Ovary (tissue), 9 donors: ENCODE data around the gene ACP6. TPM values are rescaled to one million over a fixed set of nuclear protein-coding genes. Genes with fewer than 3 reads are reported as not detected.

Experiments
- DNase-seq, 5 donors: peaks; one replicate each; pipeline ENCODE4 v3.0.0-alpha.2; 2019 to 2020
- H3K27ac ChIP-seq, 2 donors: fragments of 200-600 bp; one replicate each; pipeline versions ENCODE4 v1.5.1 to v1.8.0; 2019 to 2022
- H3K27me3 ChIP-seq: fragments of 200-600 bp; one replicate; pipeline ENCODE4 v1.8.0; 2022
- H3K36me3 ChIP-seq: fragments of 200-600 bp; sonication (generic); one replicate; pipeline ENCODE4 v1.5.1; 2019
- H3K4me1 ChIP-seq: one replicate; pipeline ENCODE4 v1.8.1; 2013; ENCODE audit warnings: mild to moderate bottlenecking, moderate library complexity; ENCODE audit not compliant: insufficient read depth
- H3K4me3 ChIP-seq: fragments of 200-600 bp; sonication (generic); one replicate; pipeline ENCODE4 v1.5.1; 2017
- H3K9me3 ChIP-seq, 2 donors: fragments of 200-600 bp in 1 of 2; sonication (generic) in 1 of 2; one replicate each; pipeline versions ENCODE4 v1.5.1 to v1.8.1; 2013 to 2019; ENCODE audit warnings: mild to moderate bottlenecking in 1 of 2, moderate library complexity in 1 of 2
- EP300 ChIP-seq: sonication (generic); formaldehyde crosslinking; IDR thresholded peaks from one replicate; pipeline ENCODE4 v1.6.1; 2017; ENCODE audit warnings: antibody characterized with exemption
- POLR2A ChIP-seq: fragments of 450-650 bp; IDR thresholded peaks from one replicate; pipeline ENCODE4 v1.6.1; 2017; ENCODE audit warnings: antibody characterized with exemption, mild to moderate bottlenecking, moderate library complexity
- WGBS, 3 donors: extraction: QIAGEN DNeasy Blood & Tissue Kit in 1 of 3; methylation state at CpG; one replicate each; pipeline versions ENCODE4 v1.1.5 to v1.1.7; 2013 to 2017; 5-methylcytosine and 5-hydroxymethylcytosine counted together
- intact Hi-C, 4 donors: fragments of 100-400 bp; cut with DNase I; formaldehyde crosslinking; loops; one replicate each; pipeline versions ENCODE4 v1.11.0 to v1.15.1; 2022 to 2023
- polyA plus RNA-seq, 2 donors: library from polyadenylated mRNA; stranded (reverse); fragments of 200-250 nt in 1 of 2; fragments of 350-450 nt in 1 of 2; fragmentation: Illumina TruSeq in 1 of 2; extraction: RNeasy Lipid Tissue Mini Kit (QIAGEN cat#74804) in 1 of 2; gene quantifications; one replicate each; pipeline ENCODE4 v1.2.3, GENCODE V29; 2013 to 2014
- total RNA-seq, 7 donors: library from RNA; depleted of rRNA in 2 of 7; stranded (reverse); fragments of >200 nt in 2 of 7; fragmentation: NEBNext Ultra II Directional in 3 of 7; extraction: Animal tissue kit (Norgen Biotek cat#: 25700) in 3 of 7; gene quantifications; one replicate each; pipeline versions ENCODE4 v1.1.0 to v1.2.4, GENCODE V29; 2016 to 2023
- TF ChIP-seq, protein P1 (sequence below), 3 donors: fragments of 450-650 bp in 2 of 3; fragments of 200-600 bp in 1 of 3; IDR thresholded peaks; one replicate each; pipeline versions ENCODE4 v1.5.1 to v1.8.0; 2016 to 2022; ENCODE audit warnings: antibody characterized with exemption in 3 of 3, mild to moderate bottlenecking in 1 of 3
- donor health status: DM: no; HTN: no; CAD: no; lungs with moderate emphysema.
- donor health status: DM: no; HTN: no; CAD: no.
- donor health status: Bipolar disorder and iron deficiency.
- donor health status: DM: yes; HTN: yes; CAD: no.
- donor health status: DM: no; HTN: no; CAD: no.
- donor health status: DM: yes; HTN: yes; CAD: no.

Gene ACP6
- total and polyA plus RNA-seq, 9 donors, result 8.0 to 28.1 (median 17.8) TPM

DNA sequence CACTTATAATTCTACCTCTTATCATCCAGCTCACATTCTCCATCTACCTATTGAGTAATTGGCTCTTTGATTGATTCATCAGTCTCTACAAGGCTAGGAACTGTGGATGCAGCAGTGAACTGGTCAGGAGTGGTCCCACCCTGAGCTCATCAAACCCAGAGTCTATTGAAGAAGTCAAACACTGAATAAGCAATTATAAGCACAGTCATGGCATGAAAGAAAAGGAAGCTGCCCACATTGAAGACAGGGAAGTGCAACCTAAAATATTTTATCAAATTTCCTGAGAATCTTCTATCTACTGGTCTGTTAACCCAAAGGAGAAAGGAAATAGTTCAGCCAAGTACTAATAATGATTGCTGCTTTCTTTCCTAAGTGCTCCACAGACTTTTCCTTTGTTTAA lies 35.7 kb downstream of the ACP6 start:
- Histone ChIP-seq H3K4me1 (no peaks in the 10 kb centered on the region), H3K36me3 (no peaks in the 10 kb centered on the region), H3K27me3 (no peaks in the 10 kb centered on the region), H3K4me3 (no peak overlapping the region), H3K9me3 (no peaks in the 10 kb centered on the region), H3K27ac (no peak overlapping the region)
- intact Hi-C loops, result no loop called here
- DNase-seq, result no peak
- TF ChIP-seq, protein P1, sequence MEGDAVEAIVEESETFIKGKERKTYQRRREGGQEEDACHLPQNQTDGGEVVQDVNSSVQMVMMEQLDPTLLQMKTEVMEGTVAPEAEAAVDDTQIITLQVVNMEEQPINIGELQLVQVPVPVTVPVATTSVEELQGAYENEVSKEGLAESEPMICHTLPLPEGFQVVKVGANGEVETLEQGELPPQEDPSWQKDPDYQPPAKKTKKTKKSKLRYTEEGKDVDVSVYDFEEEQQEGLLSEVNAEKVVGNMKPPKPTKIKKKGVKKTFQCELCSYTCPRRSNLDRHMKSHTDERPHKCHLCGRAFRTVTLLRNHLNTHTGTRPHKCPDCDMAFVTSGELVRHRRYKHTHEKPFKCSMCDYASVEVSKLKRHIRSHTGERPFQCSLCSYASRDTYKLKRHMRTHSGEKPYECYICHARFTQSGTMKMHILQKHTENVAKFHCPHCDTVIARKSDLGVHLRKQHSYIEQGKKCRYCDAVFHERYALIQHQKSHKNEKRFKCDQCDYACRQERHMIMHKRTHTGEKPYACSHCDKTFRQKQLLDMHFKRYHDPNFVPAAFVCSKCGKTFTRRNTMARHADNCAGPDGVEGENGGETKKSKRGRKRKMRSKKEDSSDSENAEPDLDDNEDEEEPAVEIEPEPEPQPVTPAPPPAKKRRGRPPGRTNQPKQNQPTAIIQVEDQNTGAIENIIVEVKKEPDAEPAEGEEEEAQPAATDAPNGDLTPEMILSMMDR (IDR thresholded peaks at IDR 0.05), result no peak
- TF ChIP-seq POLR2A (no peak), EP300 (no peak)

DNA sequence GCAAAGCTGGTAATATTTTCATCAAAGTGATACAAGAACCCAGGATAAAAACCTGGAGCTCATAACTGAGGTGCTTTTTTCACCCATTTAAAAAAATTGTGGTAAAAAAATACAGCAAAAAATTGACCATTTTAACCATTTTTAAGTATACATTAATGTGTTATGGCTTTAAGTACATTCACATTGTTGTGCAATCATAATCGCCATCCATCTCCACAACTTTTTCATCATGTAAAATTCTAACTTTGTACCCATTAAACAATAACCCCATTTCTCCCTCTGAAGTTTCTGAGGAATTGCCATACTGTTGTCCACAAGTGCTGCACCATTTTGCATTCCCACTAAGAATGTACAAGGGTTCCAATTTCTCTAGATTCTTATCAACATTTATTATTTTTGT lies 36.6 kb downstream of the ACP6 start:
- Histone ChIP-seq H3K4me1 (no peaks in the 10 kb centered on the region), H3K27me3 (no peaks in the 10 kb centered on the region), H3K27ac (no peak overlapping the region), H3K9me3 (no peaks in the 10 kb centered on the region), H3K36me3 (no peaks in the 10 kb centered on the region), H3K4me3 (no peak overlapping the region)
- intact Hi-C loops, result no loop called here
- 95 to 98% (median 96%) methylated on average over 1 of the region's 1 CpG for WGBS, 3 donors
- DNase-seq, result no peak
- no peak for TF ChIP-seq POLR2A
- TF ChIP-seq, protein P1 (IDR thresholded peaks at IDR 0.05), result no peak
- TF ChIP-seq EP300, result no peak

- Histone ChIP-seq H3K4me3 (no peak overlapping the region), H3K36me3 (no peaks in the 10 kb centered on the region), H3K27ac (no peak overlapping the region), H3K4me1 (no peaks in the 10 kb centered on the region), H3K27me3 (no peaks in the 10 kb centered on the region), H3K9me3 (no peaks in the 10 kb centered on the region)
- DNase-seq, result no peak
- intact Hi-C loops, result no loop called here
- TF ChIP-seq POLR2A, result no peak
- TF ChIP-seq, protein P1 (IDR thresholded peaks at IDR 0.05), result no peak
- 85 to 92% (median 91%) methylated on average over 3 of the region's 3 CpGs for WGBS, 3 donors
Measured at GRCh38 chr1:147631839-147632238, 38.5 kb downstream of the ACP6 start.

DNA sequence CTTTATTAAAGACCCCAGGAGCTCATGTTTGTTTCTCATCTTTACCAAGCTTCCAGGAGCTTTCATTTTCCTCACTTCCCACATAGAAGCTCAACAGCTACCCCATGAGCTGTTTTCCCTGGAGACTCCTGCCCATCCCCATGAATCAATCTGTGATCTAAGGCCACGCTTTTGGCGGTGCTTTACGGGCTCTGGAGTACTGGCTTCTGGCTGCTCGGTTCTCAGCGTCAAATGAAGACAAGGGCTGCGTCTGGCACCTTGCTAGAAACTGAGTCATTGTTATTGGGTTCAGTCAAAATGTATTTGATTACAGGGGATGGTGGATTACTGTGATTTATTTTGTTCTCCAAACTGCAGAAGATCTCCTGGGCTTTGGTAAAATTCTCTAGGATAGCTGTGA lies 39.9 kb downstream of the ACP6 start:
- Histone ChIP-seq H3K4me1 (peaks cover 4% of the 10 kb centered on the region), H3K9me3 (no peaks in the 10 kb centered on the region), H3K36me3 (no peaks in the 10 kb centered on the region), H3K27ac (no peak overlapping the region), H3K4me3 (no peak overlapping the region), H3K27me3 (no peaks in the 10 kb centered on the region)
- TF ChIP-seq, protein P1 (IDR thresholded peaks at IDR 0.05), result no peak
- TF ChIP-seq POLR2A (no peak), EP300 (no peak)
- intact Hi-C loops, result no loop called here
- 65 to 70% (median 68%) methylated on average over 6 of the region's 6 CpGs for WGBS, 3 donors
- no peak for DNase-seq

DNA sequence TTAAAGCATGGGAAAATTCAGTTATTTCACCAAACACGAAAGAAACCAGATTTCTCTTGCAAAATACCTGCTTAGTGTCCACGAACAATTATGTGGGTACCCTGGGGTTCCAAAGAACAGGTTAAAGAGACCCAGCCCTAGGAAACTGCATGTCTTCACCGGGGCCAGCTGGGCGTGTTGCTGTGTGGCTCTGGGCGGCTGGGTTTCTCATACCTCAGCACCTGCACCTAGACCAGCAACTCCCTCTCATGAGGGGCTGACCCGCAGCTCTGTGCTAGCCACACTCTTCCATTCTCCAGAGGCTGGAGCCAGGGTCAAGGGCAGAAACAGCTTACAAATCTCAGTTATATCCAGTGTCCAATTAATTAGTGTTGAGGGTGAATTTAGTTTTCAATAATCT lies 40.3 kb downstream of the ACP6 start:
- DNase-seq, result no peak
- H3K36me3 ChIP-seq, result no peaks in the 10 kb centered on the region
- peaks cover 4% of the 10 kb centered on the region for H3K4me1 ChIP-seq
- TF ChIP-seq EP300, result no peak
- TF ChIP-seq, protein P1 (IDR thresholded peaks at IDR 0.05), result no peak
- TF ChIP-seq POLR2A, result no peak
- H3K27ac ChIP-seq, result no peak overlapping the region
- intact Hi-C loops, result no loop called here
- no peak overlapping the region for H3K4me3 ChIP-seq
- 78 to 82% (median 81%) methylated on average over 6 of the region's 6 CpGs for WGBS, 3 donors
- H3K9me3 ChIP-seq, result no peaks in the 10 kb centered on the region
- H3K27me3 ChIP-seq, result no peaks in the 10 kb centered on the region
